ENCODE measurements around the gene TBC1D2.

TBC1D2 gene

DNA sequence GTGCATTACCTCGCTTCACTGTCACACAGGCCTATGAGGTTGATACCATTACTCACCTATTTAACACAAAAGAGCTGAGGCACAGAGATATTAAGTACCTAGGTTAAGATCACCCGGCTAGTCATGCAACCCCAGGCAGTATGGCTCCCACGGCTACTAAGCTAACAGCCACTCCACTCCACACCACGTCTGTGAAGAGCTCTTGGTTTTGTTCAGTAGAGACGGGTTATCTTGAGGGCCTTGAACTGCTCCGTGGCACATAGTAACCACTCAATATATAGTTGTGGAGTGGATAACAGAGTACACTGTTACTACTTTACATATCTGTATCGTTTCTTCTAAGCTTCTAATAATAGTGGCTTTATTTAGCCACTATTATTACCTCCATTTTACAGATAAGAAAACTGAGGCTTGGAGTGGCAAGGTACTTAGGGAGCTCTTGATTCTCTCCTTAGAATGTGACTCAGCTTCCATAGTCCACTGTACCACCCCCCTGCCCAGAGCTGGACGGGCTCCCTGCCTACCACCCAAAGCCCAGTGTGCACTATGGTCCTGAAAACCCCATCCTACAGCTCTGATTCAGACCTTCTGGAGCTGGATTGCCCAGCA is 62.0 kb downstream of the TBC1D2 start:
- Histone ChIP-seq H3K9ac (ENCODE audit: low read length) (peak overlapping the region; percentile 59), H3K27ac (ENCODE audit: low read depth, low read length) (no peak overlapping the region), H2AFZ (ENCODE audit: low read depth, low read length, severe bottlenecking) (peak overlapping the region; percentile 91)

GRCh38 chr9:98192503-98193335 is 62.7 kb downstream of the TBC1D2 start, which contains the start of gene CORO2A:
Gene CORO2A (minus strand): TSS chr9:98192637. CDS start chr9:98157660, 34,977 bp downstream.
- TF ChIP-seq, protein P1, sequence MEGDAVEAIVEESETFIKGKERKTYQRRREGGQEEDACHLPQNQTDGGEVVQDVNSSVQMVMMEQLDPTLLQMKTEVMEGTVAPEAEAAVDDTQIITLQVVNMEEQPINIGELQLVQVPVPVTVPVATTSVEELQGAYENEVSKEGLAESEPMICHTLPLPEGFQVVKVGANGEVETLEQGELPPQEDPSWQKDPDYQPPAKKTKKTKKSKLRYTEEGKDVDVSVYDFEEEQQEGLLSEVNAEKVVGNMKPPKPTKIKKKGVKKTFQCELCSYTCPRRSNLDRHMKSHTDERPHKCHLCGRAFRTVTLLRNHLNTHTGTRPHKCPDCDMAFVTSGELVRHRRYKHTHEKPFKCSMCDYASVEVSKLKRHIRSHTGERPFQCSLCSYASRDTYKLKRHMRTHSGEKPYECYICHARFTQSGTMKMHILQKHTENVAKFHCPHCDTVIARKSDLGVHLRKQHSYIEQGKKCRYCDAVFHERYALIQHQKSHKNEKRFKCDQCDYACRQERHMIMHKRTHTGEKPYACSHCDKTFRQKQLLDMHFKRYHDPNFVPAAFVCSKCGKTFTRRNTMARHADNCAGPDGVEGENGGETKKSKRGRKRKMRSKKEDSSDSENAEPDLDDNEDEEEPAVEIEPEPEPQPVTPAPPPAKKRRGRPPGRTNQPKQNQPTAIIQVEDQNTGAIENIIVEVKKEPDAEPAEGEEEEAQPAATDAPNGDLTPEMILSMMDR (IDR thresholded peaks at IDR 0.05; ENCODE audit: insufficient read depth, low read length, poor library complexity, severe bottlenecking), result no peak
- TF ChIP-seq EZH2phosphoT487 (conservative IDR thresholded peaks at IDR 0.05; ENCODE audit: low read length), result no peak
- H3K9me3 ChIP-seq (ENCODE audit: insufficient read depth, low read length), result no peaks in the 10 kb centered on the region
- H3K4me3 ChIP-seq (ENCODE audit: insufficient read depth, low read length, poor library complexity, severe bottlenecking), result peak within 1 kb of the TSS; percentile 55
- H3K79me2 ChIP-seq (ENCODE audit: insufficient read depth, low read length), result no peaks in the 10 kb centered on the region
- H3K27me3 ChIP-seq (ENCODE audit: low read length), result 0 out of 2 replicates have a peak, but pooled peaks cover 3% of the 10 kb centered on the region
- H3K9me2 ChIP-seq (replicated peaks; ENCODE audit: insufficient read depth, low read length), result no peaks in the 10 kb centered on the region
- no peaks in the 10 kb centered on the region for H3F3A ChIP-seq (ENCODE audit: insufficient read depth)
- H4K20me1 ChIP-seq (ENCODE audit: low read depth, low read length), result no peaks in the 10 kb centered on the region
- H3K36me3 ChIP-seq (ENCODE audit: low read length), result no peaks in the 10 kb centered on the region
- peak within 1 kb of the TSS; percentile 59 for H3K9ac ChIP-seq (ENCODE audit: low read length)
- peak within 1 kb of the TSS; percentile 60 for H3K4me2 ChIP-seq (ENCODE audit: low read depth, low read length, poor library complexity, severe bottlenecking)
- peak within 1 kb of the TSS; percentile 91 for H2AFZ ChIP-seq (ENCODE audit: low read depth, low read length, severe bottlenecking)
- no peak within 1 kb of the TSS for H3K27ac ChIP-seq (ENCODE audit: low read depth, low read length)

More for the DNA sequence above, 62.0 kb downstream of the TBC1D2 start:
- H3K27me3 ChIP-seq (ENCODE audit: low read length), result 0 out of 2 replicates have a peak, but pooled peaks cover 3% of the 10 kb centered on the region
- no peaks in the 10 kb centered on the region for H3K9me3 ChIP-seq (ENCODE audit: insufficient read depth, low read length)
- peak overlapping the region; percentile 60 for H3K4me2 ChIP-seq (ENCODE audit: low read depth, low read length, poor library complexity, severe bottlenecking)
- TF ChIP-seq, protein P1 (IDR thresholded peaks at IDR 0.05; ENCODE audit: insufficient read depth, low read length, poor library complexity, severe bottlenecking), result no peak
- TF ChIP-seq EZH2phosphoT487 (conservative IDR thresholded peaks at IDR 0.05; ENCODE audit: low read length), result no peak
- no peaks in the 10 kb centered on the region for H3K36me3 ChIP-seq (ENCODE audit: low read length)
- no peaks in the 10 kb centered on the region for H3K79me2 ChIP-seq (ENCODE audit: insufficient read depth, low read length)
- peak overlapping the region; percentile 55 for H3K4me3 ChIP-seq (ENCODE audit: insufficient read depth, low read length, poor library complexity, severe bottlenecking)
- H3K9me2 ChIP-seq (replicated peaks; ENCODE audit: insufficient read depth, low read length), result no peaks in the 10 kb centered on the region
- H3F3A ChIP-seq (ENCODE audit: insufficient read depth), result no peaks in the 10 kb centered on the region
- no peaks in the 10 kb centered on the region for H4K20me1 ChIP-seq (ENCODE audit: low read depth, low read length)

GRCh38 chr9:98191671-98192502 is 63.6 kb downstream of the TBC1D2 start:
- Histone ChIP-seq H3K9me2 (replicated peaks; ENCODE audit: insufficient read depth, low read length) (no peaks in the 10 kb centered on the region), H3K4me2 (ENCODE audit: low read depth, low read length, poor library complexity, severe bottlenecking) (peak overlapping the region; percentile 60), H3K36me3 (ENCODE audit: low read length) (no peaks in the 10 kb centered on the region), H2AFZ (ENCODE audit: low read depth, low read length, severe bottlenecking) (peak overlapping the region; percentile 64), H3F3A (ENCODE audit: insufficient read depth) (no peaks in the 10 kb centered on the region), H3K4me3 (ENCODE audit: insufficient read depth, low read length, poor library complexity, severe bottlenecking) (peak overlapping the region; percentile 55), H3K79me2 (ENCODE audit: insufficient read depth, low read length) (no peaks in the 10 kb centered on the region), H3K27me3 (ENCODE audit: low read length) (0 out of 2 replicates have a peak, but pooled peaks cover 3% of the 10 kb centered on the region), H3K9ac (ENCODE audit: low read length) (peak overlapping the region; percentile 59; the same call in 1 of the 2 replicates), H4K20me1 (ENCODE audit: low read depth, low read length) (no peaks in the 10 kb centered on the region), H3K9me3 (ENCODE audit: insufficient read depth, low read length) (no peaks in the 10 kb centered on the region), H3K27ac (ENCODE audit: low read depth, low read length) (no peak overlapping the region)
- TF ChIP-seq, protein P1 (IDR thresholded peaks at IDR 0.05; ENCODE audit: insufficient read depth, low read length, poor library complexity, severe bottlenecking), result no peak
- TF ChIP-seq EZH2phosphoT487 (conservative IDR thresholded peaks at IDR 0.05; ENCODE audit: low read length), result no peak

Data from SU-DHL-6 (cell line).